Sigmoid colon (tissue), 7 donors: ENCODE measurements around the gene AATF. TPM values are rescaled to one million over a fixed set of nuclear protein-coding genes. Genes with fewer than 3 reads are reported as not detected.
A peak's percentile ranks its signal among the peaks of the same experiment; 100 is the strongest.

Experiments
- DNase-seq: peaks from one replicate; pipeline ENCODE4 v3.0.0-alpha.2; 2019
- H3K27ac ChIP-seq, 4 donors: fragments of 200-600 bp; sonication (generic); one replicate each; pipeline ENCODE4 v1.5.1; 2016 to 2019; ENCODE audit warnings: mild to moderate bottlenecking in 1 of 4
- H3K27me3 ChIP-seq, 3 donors: fragments of 200-600 bp; sonication (generic); one replicate each; pipeline ENCODE4 v1.5.1; 2019; ENCODE audit warnings: mild to moderate bottlenecking in 1 of 3
- H3K36me3 ChIP-seq, 4 donors: fragments of 200-600 bp; sonication (generic); one replicate each; pipeline ENCODE4 v1.5.1; 2016 to 2019
- H3K4me1 ChIP-seq, 4 donors: fragments of 200-600 bp; sonication (generic); one replicate each; pipeline ENCODE4 v1.5.1; 2017 to 2019
- H3K4me3 ChIP-seq, 4 donors: fragments of 200-600 bp; sonication (generic); one replicate each; pipeline ENCODE4 v1.5.1; 2017 to 2019; ENCODE audit warnings: mild to moderate bottlenecking in 2 of 4, moderate library complexity in 1 of 4
- H3K9me3 ChIP-seq, 4 donors: fragments of 200-600 bp in 3 of 4; sonication (generic) in 3 of 4; one replicate each; pipeline versions ENCODE4 v1.5.1 to v1.6.1; 2013 to 2019
- EP300 ChIP-seq, 4 donors: sonication (generic); formaldehyde crosslinking; IDR thresholded peaks; one replicate each; pipeline ENCODE4 v1.6.1; 2017; ENCODE audit warnings: antibody characterized with exemption in 4 of 4
- POLR2A ChIP-seq, 2 donors: fragments of 450-650 bp; IDR thresholded peaks; one replicate each; pipeline ENCODE4 v1.6.1; 2016; ENCODE audit warnings: antibody characterized with exemption in 2 of 2, mild to moderate bottlenecking in 2 of 2, moderate library complexity in 2 of 2
- POLR2AphosphoS5 ChIP-seq, 4 donors: sonication (generic); formaldehyde crosslinking; IDR thresholded peaks; one replicate each; pipeline ENCODE4 v1.6.1; 2017; ENCODE audit warnings: antibody characterized with exemption in 4 of 4
- WGBS, 2 donors: extraction: QIAGEN DNeasy Blood & Tissue Kit; methylation state at CpG; one replicate each; pipeline ENCODE4 v1.1.7; 2013; 5-methylcytosine and 5-hydroxymethylcytosine counted together
- intact Hi-C: fragments of 100-400 bp; cut with DNase I; formaldehyde crosslinking; loops from one replicate; pipeline ENCODE4 v1.15.1; 2023
- polyA plus RNA-seq, 3 donors: library from polyadenylated mRNA; stranded (reverse); fragments of 200-250 nt; gene quantifications; one replicate each; pipeline ENCODE4 v1.2.3, GENCODE V29; 2013
- total RNA-seq, 4 donors: library from RNA; depleted of rRNA; stranded (reverse); fragments of >200 nt; gene quantifications; one replicate each; pipeline ENCODE4 v1.1.0, GENCODE V29; 2016
- TF ChIP-seq, protein P1 (sequence below), 4 experiments: fragments of 450-650 bp in 3 of 4; fragments of 200-600 bp in 1 of 4; IDR thresholded peaks; one replicate each; pipeline ENCODE4 v1.5.1; 2016 to 2019; ENCODE audit warnings: antibody characterized with exemption in 4 of 4, mild to moderate bottlenecking in 3 of 4, moderate library complexity in 2 of 4
- donor health status: healthy with polysubstance abuse.
- donor health status: Bipolar disorder and iron deficiency.
- donor health status: healthy.

The AATF gene
- total and polyA plus RNA-seq, 7 donors: 27.6 to 38.3 (median 33.2) TPM

DNA sequence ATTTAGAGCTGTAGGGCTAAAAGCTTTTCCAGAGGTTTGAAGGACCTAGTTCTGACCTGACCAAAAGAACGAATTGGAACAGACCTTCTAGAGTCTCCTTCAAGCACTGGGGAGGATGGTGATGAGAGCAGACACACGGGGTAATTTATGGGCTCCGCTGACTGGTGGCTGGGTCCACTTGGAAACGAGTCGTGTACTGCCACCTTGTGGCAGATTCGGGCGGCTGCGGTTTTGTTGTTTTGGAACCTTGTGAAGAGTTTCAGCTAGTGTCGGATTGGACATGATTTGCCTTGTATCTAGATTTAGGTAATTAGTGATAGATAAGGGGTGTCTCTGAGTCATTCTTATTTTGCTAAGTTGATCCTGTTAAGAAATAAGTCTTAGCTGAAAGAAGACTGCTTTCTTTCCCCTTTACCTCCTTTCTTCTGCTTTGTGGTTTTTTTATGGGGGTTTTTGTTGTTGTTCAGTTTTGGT, 98.9 kb downstream of the AATF start:
- no peaks in the 10 kb centered on the region for H3K27me3 ChIP-seq
- H3K4me1 ChIP-seq: no peaks in the 10 kb centered on the region
- intact Hi-C loops: loop anchor here (2.0 kb wide), 1 partner anchor 419 kb away; no protein-coding TSS in a partner anchor
- no peak overlapping the region for H3K4me3 ChIP-seq
- DNase-seq: peak; percentile 82
- H3K27ac ChIP-seq: no peak overlapping the region
- WGBS, 2 donors: 3 to 7% methylated on average over 9 of the region's 9 CpGs
- no peaks in the 10 kb centered on the region for H3K9me3 ChIP-seq
- TF ChIP-seq, protein P1, sequence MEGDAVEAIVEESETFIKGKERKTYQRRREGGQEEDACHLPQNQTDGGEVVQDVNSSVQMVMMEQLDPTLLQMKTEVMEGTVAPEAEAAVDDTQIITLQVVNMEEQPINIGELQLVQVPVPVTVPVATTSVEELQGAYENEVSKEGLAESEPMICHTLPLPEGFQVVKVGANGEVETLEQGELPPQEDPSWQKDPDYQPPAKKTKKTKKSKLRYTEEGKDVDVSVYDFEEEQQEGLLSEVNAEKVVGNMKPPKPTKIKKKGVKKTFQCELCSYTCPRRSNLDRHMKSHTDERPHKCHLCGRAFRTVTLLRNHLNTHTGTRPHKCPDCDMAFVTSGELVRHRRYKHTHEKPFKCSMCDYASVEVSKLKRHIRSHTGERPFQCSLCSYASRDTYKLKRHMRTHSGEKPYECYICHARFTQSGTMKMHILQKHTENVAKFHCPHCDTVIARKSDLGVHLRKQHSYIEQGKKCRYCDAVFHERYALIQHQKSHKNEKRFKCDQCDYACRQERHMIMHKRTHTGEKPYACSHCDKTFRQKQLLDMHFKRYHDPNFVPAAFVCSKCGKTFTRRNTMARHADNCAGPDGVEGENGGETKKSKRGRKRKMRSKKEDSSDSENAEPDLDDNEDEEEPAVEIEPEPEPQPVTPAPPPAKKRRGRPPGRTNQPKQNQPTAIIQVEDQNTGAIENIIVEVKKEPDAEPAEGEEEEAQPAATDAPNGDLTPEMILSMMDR (IDR thresholded peaks at IDR 0.05): peak; percentile 45 to 93 (median 68)
- no peak for TF ChIP-seq EP300 (IDR thresholded peaks at IDR 0.05)
- H3K36me3 ChIP-seq: peaks cover 0 to 24% (median 2%) of the 10 kb centered on the region in 4 donors

DNA sequence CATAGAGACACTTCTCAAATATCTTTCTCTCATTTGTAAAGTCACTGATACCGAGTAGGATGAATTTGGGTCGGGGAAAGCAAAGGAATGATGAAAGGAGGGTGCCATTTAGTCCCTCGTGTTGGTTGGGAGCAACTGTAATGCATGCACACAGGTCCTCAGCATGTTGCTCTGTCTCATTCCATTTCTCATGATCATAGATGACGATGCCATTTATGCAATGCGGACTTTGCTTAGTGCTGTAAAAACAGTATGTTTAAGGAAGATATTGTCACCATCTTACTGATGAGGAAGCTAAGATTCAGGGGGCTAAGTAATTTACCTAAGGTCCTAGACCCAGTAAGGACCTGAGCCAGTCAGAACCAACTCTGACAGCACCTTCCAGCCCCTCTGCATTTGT, 100.1 kb downstream of the AATF start:
- 72 to 90% methylated on average over 5 of the region's 5 CpGs for WGBS, 2 donors
- no peak overlapping the region for H3K27ac ChIP-seq
- peaks cover 0 to 19% (median 2%) of the 10 kb centered on the region in 4 donors for H3K36me3 ChIP-seq
- no peak overlapping the region for H3K4me3 ChIP-seq
- intact Hi-C loops: no loop called here
- H3K4me1 ChIP-seq: no peaks in the 10 kb centered on the region
- no peak for DNase-seq
- H3K27me3 ChIP-seq: no peaks in the 10 kb centered on the region
- TF ChIP-seq POLR2AphosphoS5 (IDR thresholded peaks at IDR 0.05): no peak
- no peak for TF ChIP-seq EP300 (IDR thresholded peaks at IDR 0.05)
- no peak for TF ChIP-seq POLR2A (IDR thresholded peaks at IDR 0.05)
- TF ChIP-seq, protein P1 (IDR thresholded peaks at IDR 0.05): no peak
- H3K9me3 ChIP-seq: no peaks in the 10 kb centered on the region

DNA sequence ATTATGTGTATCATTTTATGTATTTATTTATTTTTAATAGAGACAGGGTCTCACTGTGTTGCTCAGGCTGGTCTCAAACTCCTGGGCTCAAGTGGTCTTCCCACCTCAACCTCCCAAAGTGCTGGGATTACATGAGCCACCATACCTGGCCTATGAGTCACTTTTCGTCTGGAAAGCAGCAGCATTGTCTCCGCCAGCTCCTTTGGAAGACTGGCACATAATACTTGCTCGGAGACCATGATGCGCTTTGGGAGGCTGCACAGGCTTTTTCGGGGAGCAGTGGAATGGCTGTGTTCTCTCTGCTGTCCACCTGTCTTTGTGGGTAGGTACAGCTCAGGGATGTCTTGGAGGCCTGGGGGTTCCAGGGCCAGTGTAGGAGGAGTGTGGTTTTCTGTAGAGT, 102.2 kb downstream of the AATF start:
- WGBS, 2 donors: 88 to 95% methylated on average over 5 of the region's 5 CpGs
- TF ChIP-seq, protein P1 (IDR thresholded peaks at IDR 0.05): no peak
- TF ChIP-seq POLR2AphosphoS5 (IDR thresholded peaks at IDR 0.05): no peak
- TF ChIP-seq EP300 (IDR thresholded peaks at IDR 0.05): no peak
- no peak for TF ChIP-seq POLR2A (IDR thresholded peaks at IDR 0.05)
- peaks cover 0 to 24% (median 5%) of the 10 kb centered on the region in 4 donors for H3K36me3 ChIP-seq

DNA sequence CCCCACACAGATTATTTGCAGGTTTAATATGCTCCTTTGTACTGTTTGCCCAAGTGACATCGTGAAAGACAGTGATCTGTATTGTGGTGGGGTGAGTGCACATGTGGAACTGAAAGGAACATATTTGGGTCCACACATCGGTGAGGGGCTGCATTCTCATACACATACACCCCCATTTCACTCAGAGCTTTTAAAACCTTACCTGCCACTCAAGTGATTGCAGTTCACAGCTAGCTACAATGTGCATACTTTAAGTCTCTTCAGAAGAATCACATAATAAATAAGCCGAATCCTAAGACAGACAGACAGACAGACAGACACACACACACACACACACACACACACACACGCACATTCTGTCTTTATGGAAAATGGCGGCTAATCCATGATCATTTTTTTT, 102.6 kb downstream of the AATF start:
- no peaks in the 10 kb centered on the region for H3K9me3 ChIP-seq
- TF ChIP-seq, protein P1 (IDR thresholded peaks at IDR 0.05): no peak
- no peak for TF ChIP-seq POLR2A (IDR thresholded peaks at IDR 0.05)
- TF ChIP-seq POLR2AphosphoS5 (IDR thresholded peaks at IDR 0.05): no peak
- TF ChIP-seq EP300 (IDR thresholded peaks at IDR 0.05): no peak
- peaks cover 0 to 25% (median 5%) of the 10 kb centered on the region in 4 donors for H3K36me3 ChIP-seq
- WGBS, 2 donors: 26 to 75% methylated on average over 5 of the region's 5 CpGs
- DNase-seq: no peak
- no peak overlapping the region for H3K27ac ChIP-seq
- no peaks in the 10 kb centered on the region for H3K27me3 ChIP-seq
- no peak overlapping the region for H3K4me3 ChIP-seq
- intact Hi-C loops: no loop called here
- H3K4me1 ChIP-seq: no peaks in the 10 kb centered on the region

More for the DNA sequence above, 102.2 kb downstream of the AATF start:
- Histone ChIP-seq H3K27me3 (no peaks in the 10 kb centered on the region), H3K27ac (no peak overlapping the region), H3K9me3 (no peaks in the 10 kb centered on the region), H3K4me1 (no peaks in the 10 kb centered on the region), H3K4me3 (no peak overlapping the region)
- no peak for DNase-seq
- intact Hi-C loops: no loop called here

DNA sequence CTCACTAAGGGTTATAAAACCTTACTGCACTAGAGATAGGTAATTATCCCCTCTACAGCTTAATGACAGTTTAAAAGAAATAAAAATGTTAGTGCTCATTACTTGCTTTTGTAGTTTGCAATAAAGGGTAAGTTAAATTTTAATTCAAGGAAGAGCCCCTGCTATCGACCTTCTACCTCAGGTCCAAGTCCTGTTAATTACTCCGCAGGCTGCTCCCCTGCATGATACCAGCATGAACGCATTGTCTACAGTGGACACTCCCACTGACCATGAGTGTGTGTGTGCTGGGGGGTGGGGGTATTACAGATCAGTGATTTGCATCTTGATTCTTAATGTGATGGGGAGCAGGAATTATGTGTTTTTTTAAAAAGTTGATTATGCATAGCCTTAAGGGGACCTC, 103.1 kb downstream of the AATF start:
- 28 to 85% methylated on average over 3 of the region's 3 CpGs for WGBS, 2 donors
- Histone ChIP-seq H3K27ac (no peak overlapping the region), H3K9me3 (no peaks in the 10 kb centered on the region), H3K4me1 (no peaks in the 10 kb centered on the region), H3K4me3 (no peak overlapping the region), H3K36me3 (peaks cover 0 to 30% (median 7%) of the 10 kb centered on the region in 4 donors), H3K27me3 (no peaks in the 10 kb centered on the region)
- intact Hi-C loops: no loop called here
- TF ChIP-seq POLR2AphosphoS5 (IDR thresholded peaks at IDR 0.05) (no peak), POLR2A (IDR thresholded peaks at IDR 0.05) (no peak), EP300 (IDR thresholded peaks at IDR 0.05) (no peak)
- TF ChIP-seq, protein P1 (IDR thresholded peaks at IDR 0.05): no peak
- no peak for DNase-seq
